Measurements from ENCODE around the gene KHDRBS1. TPM values are rescaled to one million over a fixed set of nuclear protein-coding genes. Genes with fewer than 3 reads are reported as not detected.
"Not testable (repeated sequence)": the region's sequence is repeated elsewhere in the genome, so short reads cannot be mapped to it uniquely, and the experiment has no call there.

Gene KHDRBS1
- total RNA-seq, 1 experiment from 2014 or later, result 86.7 TPM

DNA sequence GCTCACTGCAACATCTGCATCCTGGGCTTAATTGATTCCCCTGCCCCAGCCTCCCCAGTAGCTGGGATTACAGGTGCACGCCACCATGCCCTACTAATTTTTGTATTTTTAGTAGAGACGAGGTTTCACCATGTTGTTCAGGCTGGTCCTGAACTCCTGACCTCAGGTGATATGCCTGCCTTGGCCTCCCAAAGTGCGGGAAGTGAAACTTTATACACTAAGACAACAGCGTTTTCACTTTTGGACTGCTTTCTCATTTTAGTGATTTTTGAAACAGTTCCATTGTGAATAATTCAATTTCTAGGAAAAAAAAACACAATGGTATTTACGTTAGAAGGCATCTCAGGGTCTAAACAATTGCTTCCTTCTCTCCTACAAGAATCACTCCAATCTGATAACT, 11.8 kb upstream of the KHDRBS1 start:
- no peak overlapping the region for H3K27ac ChIP-seq (ENCODE audit: low read length)
- ATAC-seq, result no peak
- no peaks in the 10 kb centered on the region for H3K9me2 ChIP-seq (replicated peaks; ENCODE audit: low read length)
- TF ChIP-seq EZH2 (IDR thresholded peaks at IDR 0.05; ENCODE audit: low read length, unreplicated experiment) (no peak), EZH2phosphoT487 (IDR thresholded peaks at IDR 0.05; ENCODE audit: borderline replicate concordance, low read length) (no peak)
- TF ChIP-seq, protein P1, sequence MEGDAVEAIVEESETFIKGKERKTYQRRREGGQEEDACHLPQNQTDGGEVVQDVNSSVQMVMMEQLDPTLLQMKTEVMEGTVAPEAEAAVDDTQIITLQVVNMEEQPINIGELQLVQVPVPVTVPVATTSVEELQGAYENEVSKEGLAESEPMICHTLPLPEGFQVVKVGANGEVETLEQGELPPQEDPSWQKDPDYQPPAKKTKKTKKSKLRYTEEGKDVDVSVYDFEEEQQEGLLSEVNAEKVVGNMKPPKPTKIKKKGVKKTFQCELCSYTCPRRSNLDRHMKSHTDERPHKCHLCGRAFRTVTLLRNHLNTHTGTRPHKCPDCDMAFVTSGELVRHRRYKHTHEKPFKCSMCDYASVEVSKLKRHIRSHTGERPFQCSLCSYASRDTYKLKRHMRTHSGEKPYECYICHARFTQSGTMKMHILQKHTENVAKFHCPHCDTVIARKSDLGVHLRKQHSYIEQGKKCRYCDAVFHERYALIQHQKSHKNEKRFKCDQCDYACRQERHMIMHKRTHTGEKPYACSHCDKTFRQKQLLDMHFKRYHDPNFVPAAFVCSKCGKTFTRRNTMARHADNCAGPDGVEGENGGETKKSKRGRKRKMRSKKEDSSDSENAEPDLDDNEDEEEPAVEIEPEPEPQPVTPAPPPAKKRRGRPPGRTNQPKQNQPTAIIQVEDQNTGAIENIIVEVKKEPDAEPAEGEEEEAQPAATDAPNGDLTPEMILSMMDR (conservative IDR thresholded peaks at IDR 0.05; ENCODE audit: low read depth, low read length), result no peak
- H3K27me3 ChIP-seq (ENCODE audit: low read length), result no peaks in the 10 kb centered on the region
- no peak overlapping the region for H3K4me2 ChIP-seq (ENCODE audit: low read length)
- H4K20me1 ChIP-seq (ENCODE audit: low read length), result no peaks in the 10 kb centered on the region
- H3K4me1 ChIP-seq (ENCODE audit: insufficient read depth, low read length), result no peaks in the 10 kb centered on the region
- H3K9me3 ChIP-seq (ENCODE audit: low read length), result no peaks in the 10 kb centered on the region
- no TSS peak for BruUV-seq (replicated peaks)
- H3K9ac ChIP-seq (ENCODE audit: low read length), result no peak overlapping the region
- ChIA-PET CTCF (no interaction called here), POLR2A (ENCODE audit: unreplicated experiment) (no interaction called here)
- intact Hi-C loops (cut with micrococcal nuclease), result no loop called here
- H3F3A ChIP-seq (ENCODE audit: low read length, unreplicated experiment), result no peaks in the 10 kb centered on the region
- no peak for DNase-seq
- no peaks in the 10 kb centered on the region for H3K36me3 ChIP-seq (ENCODE audit: low read depth, low read length)
- H3K4me3 ChIP-seq (ENCODE audit: low read length), result no peak overlapping the region
- no peak overlapping the region for H2AFZ ChIP-seq (ENCODE audit: low read length)
- no peaks in the 10 kb centered on the region for H3K79me2 ChIP-seq (ENCODE audit: low read length)

DNA sequence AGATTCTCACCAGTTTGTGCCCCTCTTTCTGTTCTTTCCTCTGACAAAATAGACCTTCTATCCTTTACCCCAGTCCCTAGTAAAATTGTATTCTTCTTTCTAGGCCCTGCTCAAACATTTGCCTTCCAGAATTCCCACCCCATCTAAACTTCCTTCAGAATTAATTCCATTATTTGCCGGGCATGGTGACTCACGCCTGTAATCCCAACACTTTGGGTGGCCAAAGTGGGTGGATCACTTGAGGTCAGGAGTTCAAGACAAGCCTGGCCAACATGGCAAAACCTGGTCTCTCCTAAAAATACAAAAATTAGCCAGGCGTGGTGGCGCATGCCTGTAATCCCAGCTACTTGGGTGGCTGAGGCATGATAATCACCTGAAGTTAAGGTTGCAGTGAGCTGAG, 11.4 kb upstream of the KHDRBS1 start:
- CTCF ChIA-PET; H4K20me1 ChIP-seq (ENCODE audit: low read length); H3K4me3 ChIP-seq (ENCODE audit: low read length); H3K4me1 ChIP-seq (ENCODE audit: insufficient read depth, low read length); H3F3A ChIP-seq (ENCODE audit: low read length, unreplicated experiment); H3K27ac ChIP-seq (ENCODE audit: low read length); H2AFZ ChIP-seq (ENCODE audit: low read length); ATAC-seq; intact Hi-C loops (cut with micrococcal nuclease); H3K9me2 ChIP-seq (replicated peaks; ENCODE audit: low read length); H3K4me2 ChIP-seq (ENCODE audit: low read length); BruUV-seq (replicated peaks); H3K9me3 ChIP-seq (ENCODE audit: low read length); H3K36me3 ChIP-seq (ENCODE audit: low read depth, low read length); H3K27me3 ChIP-seq (ENCODE audit: low read length); DNase-seq; H3K79me2 ChIP-seq (ENCODE audit: low read length); POLR2A ChIA-PET (ENCODE audit: unreplicated experiment); H3K9ac ChIP-seq (ENCODE audit: low read length): not testable (repeated sequence)

DNA sequence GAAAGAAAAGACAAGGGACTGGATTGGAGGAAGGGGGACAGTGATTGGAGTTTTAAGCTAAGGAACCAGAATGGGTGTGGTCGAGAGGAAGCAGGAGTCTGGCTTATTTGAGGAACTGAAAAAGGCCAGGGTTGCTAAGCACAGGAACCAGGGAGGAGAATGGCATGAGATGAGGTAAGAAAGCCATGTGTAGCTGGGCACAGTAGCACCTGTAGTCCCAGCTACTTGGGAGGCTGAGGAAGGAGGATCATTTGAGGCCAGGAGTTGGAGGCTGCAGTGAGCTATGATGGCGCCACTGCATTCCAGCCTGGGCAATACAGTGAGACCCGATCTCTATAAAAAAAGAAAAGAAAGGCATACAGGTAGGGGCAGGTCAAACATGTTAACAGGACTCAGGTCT, 8.1 kb upstream of the KHDRBS1 start:
- no peaks in the 10 kb centered on the region for H3K9me2 ChIP-seq (replicated peaks; ENCODE audit: low read length)
- no TSS peak for BruUV-seq (replicated peaks)
- H3K9me3 ChIP-seq (ENCODE audit: low read length), result no peaks in the 10 kb centered on the region
- H3K9ac ChIP-seq (ENCODE audit: low read length), result no peak overlapping the region
- H3K27me3 ChIP-seq (ENCODE audit: low read length), result no peaks in the 10 kb centered on the region
- no peaks in the 10 kb centered on the region for H4K20me1 ChIP-seq (ENCODE audit: low read length)
- intact Hi-C loops (cut with micrococcal nuclease), result no loop called here
- H3F3A ChIP-seq (ENCODE audit: low read length, unreplicated experiment), result no peaks in the 10 kb centered on the region
- H3K27ac ChIP-seq (ENCODE audit: low read length), result no peak overlapping the region
- no peak overlapping the region for H3K4me2 ChIP-seq (ENCODE audit: low read length)
- DNase-seq, result no peak
- no peaks in the 10 kb centered on the region for H3K36me3 ChIP-seq (ENCODE audit: low read depth, low read length)
- no peak for ATAC-seq
- TF ChIP-seq EZH2 (IDR thresholded peaks at IDR 0.05; ENCODE audit: low read length, unreplicated experiment) (no peak), EZH2phosphoT487 (IDR thresholded peaks at IDR 0.05; ENCODE audit: borderline replicate concordance, low read length) (no peak)
- TF ChIP-seq, protein P1 (conservative IDR thresholded peaks at IDR 0.05; ENCODE audit: low read depth, low read length), result no peak
- H3K4me1 ChIP-seq (ENCODE audit: insufficient read depth, low read length), result no peaks in the 10 kb centered on the region
- no peaks in the 10 kb centered on the region for H3K79me2 ChIP-seq (ENCODE audit: low read length)
- no peak overlapping the region for H2AFZ ChIP-seq (ENCODE audit: low read length)
- POLR2A ChIA-PET (ENCODE audit: unreplicated experiment), result no interaction called here
- CTCF ChIA-PET, result no interaction called here
- H3K4me3 ChIP-seq (ENCODE audit: low read length), result no peak overlapping the region

Data from PC-3 (cell line).